Heart left ventricle (tissue), 16 donors: ENCODE measurements around the gene ZNF184. TPM values are rescaled to one million over a fixed set of nuclear protein-coding genes. Genes with fewer than 3 reads are reported as not detected.
A peak's percentile ranks its signal among the peaks of the same experiment; 100 is the strongest.

Source experiments
- ATAC-seq, 4 donors: fragments of 200-7000 bp; cut with Tn5 transposase; one replicate each; pipeline ENCODE4 v1.9.1; 2020 to 2022; ENCODE audit warnings: moderate library complexity in 4 of 4, mild to moderate bottlenecking in 3 of 4, moderate number of reproducible peaks in 1 of 4
- DNase-seq, 5 donors: peaks; one replicate each; pipeline ENCODE4 v3.0.0-alpha.2; 2020
- H3K27ac ChIP-seq, 12 donors: fragments of 200-600 bp; sonication (generic) in 4 of 12; one replicate each; pipeline versions ENCODE4 v1.5.0 to v1.8.0; 2016 to 2022; ENCODE audit warnings: mild to moderate bottlenecking in 2 of 12
- H3K27me3 ChIP-seq, 9 donors: fragments of 200-600 bp; sonication (generic) in 2 of 9; one replicate each; pipeline versions ENCODE4 v1.5.1 to v1.8.0; 2016 to 2022; ENCODE audit warnings: mild to moderate bottlenecking in 3 of 9
- H3K36me3 ChIP-seq, 9 donors: fragments of 200-600 bp; sonication (generic) in 2 of 9; one replicate each; pipeline versions ENCODE4 v1.5.0 to v1.8.0; 2018 to 2022; ENCODE audit warnings: mild to moderate bottlenecking in 2 of 9
- H3K4me1 ChIP-seq, 12 donors: fragments of 200-600 bp; sonication (generic) in 4 of 12; one replicate each; pipeline versions ENCODE4 v1.5.0 to v1.8.0; 2016 to 2022; ENCODE audit warnings: mild to moderate bottlenecking in 3 of 12
- H3K4me3 ChIP-seq, 12 donors: fragments of 200-600 bp; sonication (generic) in 4 of 12; one replicate each; pipeline versions ENCODE4 v1.5.0 to v1.8.0; 2017 to 2022; ENCODE audit warnings: mild to moderate bottlenecking in 9 of 12, moderate library complexity in 4 of 12
- H3K9me3 ChIP-seq, 12 donors: fragments of 200-600 bp; sonication (generic) in 4 of 12; one replicate each; pipeline versions ENCODE4 v1.5.0 to v1.8.0; 2016 to 2022; ENCODE audit warnings: mild to moderate bottlenecking in 1 of 12
- POLR2A ChIP-seq, 2 donors: fragments of 450-650 bp; IDR thresholded peaks; one replicate each; pipeline ENCODE4 v1.6.1; 2017; ENCODE audit warnings: antibody characterized with exemption in 2 of 2, mild to moderate bottlenecking in 2 of 2, moderate library complexity in 2 of 2
- WGBS, 4 donors: extraction: QIAGEN DNeasy Blood & Tissue Kit in 2 of 4; methylation state at CpG; one replicate each; pipeline versions ENCODE4 v1.1.5 to v1.1.7; 2013 to 2018; 5-methylcytosine and 5-hydroxymethylcytosine counted together
- intact Hi-C, 10 donors: fragments of 100-400 bp; cut with DNase I; formaldehyde crosslinking; loops; one replicate each; pipeline versions ENCODE4 v1.11.1 to v1.14.2; 2022
- long read RNA-seq, 3 donors: library from polyadenylated mRNA; unstranded; transcript quantifications; one replicate each; pipeline ENCODE4 v2.0.0, GENCODE V29; 2020 to 2021
- polyA plus RNA-seq, 2 donors: library from polyadenylated mRNA; stranded (reverse); fragments of 200-250 nt; gene quantifications; one replicate each; pipeline ENCODE4 v1.2.3, GENCODE V29; 2013
- total RNA-seq, 9 donors: library from RNA; depleted of rRNA in 2 of 9; stranded (reverse); fragments of >200 nt in 2 of 9; fragmentation: NEBNext Ultra II Directional in 3 of 9; extraction: Animal tissue kit (Norgen Biotek cat#: 25700) in 3 of 9; gene quantifications; one replicate each; pipeline versions ENCODE4 v1.1.0 to v1.2.4, GENCODE V29; 2016 to 2023
- TF ChIP-seq, protein P1 (sequence below), 12 donors: fragments of 200-600 bp; sonication (generic) in 4 of 12; IDR thresholded peaks; one replicate each; pipeline versions ENCODE4 v1.5.0 to v1.8.0; 2018 to 2022; ENCODE audit warnings: antibody characterized with exemption in 12 of 12, mild to moderate bottlenecking in 5 of 12
- donor health status: ischemic (EF 13 %, LVEDD 7.1; RV severe dilation, severe dysfunction).
- donor health status: healthy with polysubstance abuse.
- donor health status: DM: no; HTN: yes; CAD: no.
- donor health status: DM: no; HTN: no; CAD: no.
- donor health status: ischemic (EF 25% LVEDD 6.9; RV normal size, moderate dysfunction).
- donor health status: ischemic (EF 25% LVEDD 5.7; RV mildly dilated, moderate dysfunction).
- donor health status: healthy.
- donor health status: DM: yes; HTN: yes; CAD: no.
- donor health status: ischemic (EF 35%, LVEDD 5.7; RV mildly dilated, moderate dysfunction).
- donor health status: nonischemic (EF 11% LVEDD 7.7; RV severe dilation, severe dysfunction).
- donor health status: DM: yes; HTN: yes; CAD: no.
- donor health status: PGD.
- donor health status: ischemic (EF 29% LVEDD 5.4; RV normal size, mild dysfunction).
- donor health status: nonischemic (EF 23%, LVEDD 6.1; RV moderate dilation, normal function).

The ZNF184 gene
- total RNA-seq, result 1 to 10 TPM; 3.2 to 6.5 (median 4.0) TPM
- polyA plus RNA-seq, result 1 to 10 TPM in 1 of 2 donors, under 1 TPM in 1; 0.99 to 2.2 TPM
- long read RNA-seq, donor 1, partial matches to known transcripts, result 2 of 12 reads
- long read RNA-seq, donor 1, other reads (novel, unspliced or antisense), result 8 of 12 reads
- long read RNA-seq, donor 2, partial matches to known transcripts, result 2 of 18 reads
- long read RNA-seq, donor 2, other reads (novel, unspliced or antisense), result 14 of 18 reads
- long read RNA-seq, donor 3, partial matches to known transcripts, result 0 of 8 reads
- long read RNA-seq, donor 3, other reads (novel, unspliced or antisense), result 8 of 8 reads

DNA sequence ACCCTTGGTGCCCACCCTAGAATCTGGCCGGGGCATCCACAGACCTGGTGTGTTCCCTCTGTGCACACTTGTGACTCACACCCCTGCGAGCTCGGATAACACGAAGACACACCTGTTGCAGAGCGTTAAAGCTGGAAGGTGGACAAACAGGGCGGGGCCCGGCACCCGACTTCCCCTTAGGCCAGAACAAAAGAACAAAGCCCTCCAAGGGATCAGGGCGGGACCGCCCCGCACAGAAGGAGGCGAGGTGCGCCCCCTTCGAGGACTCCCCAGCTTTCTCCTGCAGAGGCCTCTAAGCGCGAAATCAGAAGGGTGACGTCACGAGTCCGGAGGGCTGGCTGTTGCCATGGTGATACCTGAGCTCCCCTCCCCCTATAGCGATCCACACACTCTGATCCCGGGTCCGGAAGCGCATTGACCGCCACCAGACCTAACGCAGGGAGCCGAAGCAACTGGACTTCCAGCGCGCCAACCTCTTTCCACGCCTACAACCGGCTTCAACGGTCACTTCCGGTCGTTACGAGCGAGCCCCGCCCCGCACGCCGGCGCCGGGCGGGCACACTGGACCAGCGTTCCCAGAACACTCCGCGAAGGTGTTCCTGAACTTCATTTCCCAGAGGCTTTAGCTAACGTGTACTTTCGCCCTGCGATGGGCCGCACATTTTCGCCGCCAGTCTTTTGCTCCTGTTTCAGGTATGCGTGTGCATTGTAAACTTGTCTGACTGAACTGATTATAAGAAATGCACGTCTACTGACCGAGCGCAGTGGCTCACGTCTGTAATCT, at the start of gene ZNF184:
Gene ZNF184 (minus strand): TSS at position 489 of the 784 bp plus-strand sequence. CDS start 811 bp downstream, outside the sequence.
- no peaks in the 10 kb centered on the region for H3K27me3 ChIP-seq
- WGBS, 4 donors, result 0 to 1% (median 0%) methylated on average over 52 to 56 of the region's 56 CpGs
- intact Hi-C loops, result loop anchor here in 6 of 10 donors (5.0 to 10.0 kb wide), 9 partner anchors 86 to 1448 kb away; partner anchors contain the start of gene ZNF391 (in 1 of the 6)
- peak within 1 kb of the TSS; percentile 52 to 99 (median 86) for H3K4me3 ChIP-seq
- TF ChIP-seq POLR2A (IDR thresholded peaks at IDR 0.05), result peak in 1 of 2 donors; percentile 78
- TF ChIP-seq, protein P1, sequence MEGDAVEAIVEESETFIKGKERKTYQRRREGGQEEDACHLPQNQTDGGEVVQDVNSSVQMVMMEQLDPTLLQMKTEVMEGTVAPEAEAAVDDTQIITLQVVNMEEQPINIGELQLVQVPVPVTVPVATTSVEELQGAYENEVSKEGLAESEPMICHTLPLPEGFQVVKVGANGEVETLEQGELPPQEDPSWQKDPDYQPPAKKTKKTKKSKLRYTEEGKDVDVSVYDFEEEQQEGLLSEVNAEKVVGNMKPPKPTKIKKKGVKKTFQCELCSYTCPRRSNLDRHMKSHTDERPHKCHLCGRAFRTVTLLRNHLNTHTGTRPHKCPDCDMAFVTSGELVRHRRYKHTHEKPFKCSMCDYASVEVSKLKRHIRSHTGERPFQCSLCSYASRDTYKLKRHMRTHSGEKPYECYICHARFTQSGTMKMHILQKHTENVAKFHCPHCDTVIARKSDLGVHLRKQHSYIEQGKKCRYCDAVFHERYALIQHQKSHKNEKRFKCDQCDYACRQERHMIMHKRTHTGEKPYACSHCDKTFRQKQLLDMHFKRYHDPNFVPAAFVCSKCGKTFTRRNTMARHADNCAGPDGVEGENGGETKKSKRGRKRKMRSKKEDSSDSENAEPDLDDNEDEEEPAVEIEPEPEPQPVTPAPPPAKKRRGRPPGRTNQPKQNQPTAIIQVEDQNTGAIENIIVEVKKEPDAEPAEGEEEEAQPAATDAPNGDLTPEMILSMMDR (IDR thresholded peaks at IDR 0.05), result peak in 3 of 12 donors; percentile 2 to 29 (median 24)
- peaks cover 0 to 37% (median 19%) of the 10 kb centered on the region in 12 donors for H3K4me1 ChIP-seq
- ATAC-seq (peak; percentile 99 to 100 (median 100)), DNase-seq (peak; percentile 95 to 96 (median 96))
- no peaks in the 10 kb centered on the region for H3K9me3 ChIP-seq
- H3K36me3 ChIP-seq, result peaks cover 0 to 29% (median 21%) of the 10 kb centered on the region in 9 donors
- peak within 1 kb of the TSS; percentile 34 to 92 (median 86) for H3K27ac ChIP-seq

DNA sequence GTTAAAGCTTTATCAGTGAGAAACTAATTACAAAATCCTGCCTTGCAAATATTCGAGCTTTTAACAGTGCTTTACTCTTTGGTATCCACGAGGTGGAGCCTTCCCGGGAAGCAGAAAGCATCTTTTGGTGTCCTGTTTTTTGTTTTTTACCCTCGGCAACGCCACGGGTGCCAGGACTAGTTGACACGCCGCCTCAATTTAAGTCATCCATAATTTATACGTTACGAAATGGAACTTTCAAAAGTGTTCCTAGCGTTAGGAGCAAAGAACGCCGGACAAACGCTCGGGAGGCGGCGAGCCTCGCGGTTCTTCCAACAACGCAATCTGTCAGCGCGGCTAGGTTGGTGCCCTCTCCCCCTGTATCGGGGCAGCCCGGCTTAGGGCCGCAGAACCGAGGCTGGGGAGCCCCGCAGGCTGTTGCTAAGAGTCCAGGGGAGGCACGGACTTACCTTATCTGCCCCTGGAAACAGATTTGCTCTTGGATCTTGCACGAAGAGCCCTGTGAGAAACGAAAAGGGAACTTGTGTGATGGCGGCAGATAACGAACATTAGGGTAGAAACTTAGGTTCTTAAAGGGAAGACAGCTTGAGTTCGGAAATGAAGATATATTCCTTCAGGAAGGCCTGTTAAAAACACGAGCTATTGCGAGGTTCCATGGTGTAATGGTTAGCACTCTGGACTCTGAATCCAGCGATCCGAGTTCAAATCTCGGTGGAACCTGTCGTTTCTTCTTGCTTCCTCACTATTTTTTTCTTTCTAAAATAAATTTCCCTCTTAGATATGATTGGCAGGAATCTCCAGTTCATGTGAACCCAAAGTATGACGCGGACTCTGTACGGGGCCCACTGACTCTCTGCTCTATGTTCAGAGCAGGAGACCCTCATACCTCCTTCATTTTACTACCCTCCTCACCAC, 46.2 kb upstream of the ZNF184 start:
- 1 to 2% (median 1%) methylated on average over 41 to 42 of the region's 42 CpGs for WGBS, 4 donors
- Histone ChIP-seq H3K27me3 (peaks cover 0 to 23% (median 7%) of the 10 kb centered on the region in 9 donors), H3K9me3 (no peaks in the 10 kb centered on the region), H3K36me3 (no peaks in the 10 kb centered on the region), H3K4me1 (peaks cover 0 to 13% (median 7%) of the 10 kb centered on the region in 12 donors), H3K27ac (peak overlapping the region; percentile 68 to 94 (median 80)), H3K4me3 (peak overlapping the region; percentile 43 to 83 (median 70))
- ATAC-seq (peak; percentile 90 to 95 (median 93)), DNase-seq (peak; percentile 50 to 71 (median 55))
- no peak for TF ChIP-seq POLR2A (IDR thresholded peaks at IDR 0.05)
- TF ChIP-seq, protein P1 (IDR thresholded peaks at IDR 0.05), result peak; percentile 48 to 78 (median 66)
- intact Hi-C loops, result loop anchor here (1.0 to 10.0 kb wide), 10 partner anchors 40 to 383 kb away; a partner anchor contains a TSS

DNA sequence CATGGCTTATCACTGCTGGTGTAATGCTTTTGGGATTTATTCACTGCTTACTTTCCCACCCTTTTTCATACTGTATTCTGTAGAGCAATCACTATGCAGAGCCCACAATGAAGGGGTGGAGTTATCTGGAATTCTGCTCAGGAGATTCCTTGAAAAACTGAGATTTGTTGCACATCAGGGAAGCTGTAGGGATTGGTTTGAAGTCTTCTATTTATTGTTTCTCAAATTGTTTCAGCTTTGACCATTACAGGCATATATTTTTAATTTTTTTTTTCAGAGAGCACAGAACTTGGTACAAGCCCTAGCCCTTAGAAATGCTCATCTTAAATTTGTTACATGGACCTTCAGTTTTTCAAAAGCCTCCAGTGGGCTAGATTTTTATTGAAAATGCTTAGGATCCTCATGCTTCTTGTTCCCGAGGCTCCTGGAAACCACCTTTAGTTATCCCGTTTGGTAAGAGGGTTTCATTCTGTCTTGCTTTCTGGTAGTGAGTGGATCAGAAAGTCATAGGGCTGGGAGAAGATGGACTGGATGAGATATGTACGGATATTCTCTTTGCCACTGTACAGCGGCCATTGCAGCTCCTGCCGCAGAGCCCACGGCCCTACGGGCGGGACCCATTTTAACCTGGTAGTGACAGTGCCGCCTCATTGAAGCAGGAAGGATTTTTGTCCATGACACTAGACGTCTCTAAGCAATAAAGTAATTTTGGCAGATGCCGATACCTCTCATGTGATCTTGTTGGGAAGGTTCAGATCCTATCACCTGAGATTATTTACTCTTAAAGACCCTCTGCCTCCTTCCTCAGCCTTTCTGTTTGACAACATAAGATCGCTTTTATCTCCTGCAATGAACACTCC, 45.3 kb upstream of the ZNF184 start:
- H3K4me1 ChIP-seq, result peaks cover 0 to 13% (median 7%) of the 10 kb centered on the region in 12 donors
- no peak for TF ChIP-seq POLR2A (IDR thresholded peaks at IDR 0.05)
- no peaks in the 10 kb centered on the region for H3K36me3 ChIP-seq
- peaks cover 5 to 33% (median 14%) of the 10 kb centered on the region in 9 donors for H3K27me3 ChIP-seq
- H3K4me3 ChIP-seq, result peak overlapping the region in 11 of 12 donors; percentile 63 to 83 (median 71)
- ATAC-seq, result peak; percentile 39 to 68 (median 54)
- H3K27ac ChIP-seq, result peak overlapping the region in 10 of 12 donors; percentile 68 to 94 (median 80)
- 32 to 47% (median 40%) methylated on average over 12 of the region's 12 CpGs for WGBS, 4 donors
- intact Hi-C loops, result loop anchor here (1.0 to 10.0 kb wide), 10 partner anchors 39 to 384 kb away; a partner anchor contains a TSS
- no peaks in the 10 kb centered on the region for H3K9me3 ChIP-seq
- no peak for DNase-seq
